Heart left ventricle (tissue), 13 donors: Measurements from ENCODE around the gene PXT1.

Experiments used
- POLR2A ChIP-seq, 2 donors: fragments of 450-650 bp; IDR thresholded peaks; one replicate each; pipeline ENCODE4 v1.6.1; 2017; ENCODE audit warnings: antibody characterized with exemption in 2 of 2, mild to moderate bottlenecking in 2 of 2, moderate library complexity in 2 of 2
- TF ChIP-seq, protein P1 (sequence below), 12 donors: fragments of 200-600 bp; sonication (generic) in 4 of 12; IDR thresholded peaks; one replicate each; pipeline versions ENCODE4 v1.5.0 to v1.8.0; 2018 to 2022; ENCODE audit warnings: antibody characterized with exemption in 12 of 12, mild to moderate bottlenecking in 5 of 12
- donor health status: ischemic (EF 13 %, LVEDD 7.1; RV severe dilation, severe dysfunction).
- donor health status: DM: no; HTN: yes; CAD: no.
- donor health status: DM: no; HTN: no; CAD: no.
- donor health status: ischemic (EF 25% LVEDD 6.9; RV normal size, moderate dysfunction).
- donor health status: ischemic (EF 25% LVEDD 5.7; RV mildly dilated, moderate dysfunction).
- donor health status: ischemic (EF 35%, LVEDD 5.7; RV mildly dilated, moderate dysfunction).
- donor health status: nonischemic (EF 11% LVEDD 7.7; RV severe dilation, severe dysfunction).
- donor health status: DM: yes; HTN: yes; CAD: no.
- donor health status: PGD.
- donor health status: ischemic (EF 29% LVEDD 5.4; RV normal size, mild dysfunction).
- donor health status: nonischemic (EF 23%, LVEDD 6.1; RV moderate dilation, normal function).

- TF ChIP-seq, protein P1, sequence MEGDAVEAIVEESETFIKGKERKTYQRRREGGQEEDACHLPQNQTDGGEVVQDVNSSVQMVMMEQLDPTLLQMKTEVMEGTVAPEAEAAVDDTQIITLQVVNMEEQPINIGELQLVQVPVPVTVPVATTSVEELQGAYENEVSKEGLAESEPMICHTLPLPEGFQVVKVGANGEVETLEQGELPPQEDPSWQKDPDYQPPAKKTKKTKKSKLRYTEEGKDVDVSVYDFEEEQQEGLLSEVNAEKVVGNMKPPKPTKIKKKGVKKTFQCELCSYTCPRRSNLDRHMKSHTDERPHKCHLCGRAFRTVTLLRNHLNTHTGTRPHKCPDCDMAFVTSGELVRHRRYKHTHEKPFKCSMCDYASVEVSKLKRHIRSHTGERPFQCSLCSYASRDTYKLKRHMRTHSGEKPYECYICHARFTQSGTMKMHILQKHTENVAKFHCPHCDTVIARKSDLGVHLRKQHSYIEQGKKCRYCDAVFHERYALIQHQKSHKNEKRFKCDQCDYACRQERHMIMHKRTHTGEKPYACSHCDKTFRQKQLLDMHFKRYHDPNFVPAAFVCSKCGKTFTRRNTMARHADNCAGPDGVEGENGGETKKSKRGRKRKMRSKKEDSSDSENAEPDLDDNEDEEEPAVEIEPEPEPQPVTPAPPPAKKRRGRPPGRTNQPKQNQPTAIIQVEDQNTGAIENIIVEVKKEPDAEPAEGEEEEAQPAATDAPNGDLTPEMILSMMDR (IDR thresholded peaks at IDR 0.05): no peak
- no peak for TF ChIP-seq POLR2A (IDR thresholded peaks at IDR 0.05)
These were observed 49.4 kb upstream of the PXT1 start for GRCh38 chr6:36492092-36492491.
